ENCODE results near the gene ITPKC. TPM values are rescaled to one million over a fixed set of nuclear protein-coding genes. Genes with fewer than 3 reads are reported as not detected.

The ITPKC gene
- polyA plus RNA-seq, 1 experiment, result 8.9 TPM

DNA sequence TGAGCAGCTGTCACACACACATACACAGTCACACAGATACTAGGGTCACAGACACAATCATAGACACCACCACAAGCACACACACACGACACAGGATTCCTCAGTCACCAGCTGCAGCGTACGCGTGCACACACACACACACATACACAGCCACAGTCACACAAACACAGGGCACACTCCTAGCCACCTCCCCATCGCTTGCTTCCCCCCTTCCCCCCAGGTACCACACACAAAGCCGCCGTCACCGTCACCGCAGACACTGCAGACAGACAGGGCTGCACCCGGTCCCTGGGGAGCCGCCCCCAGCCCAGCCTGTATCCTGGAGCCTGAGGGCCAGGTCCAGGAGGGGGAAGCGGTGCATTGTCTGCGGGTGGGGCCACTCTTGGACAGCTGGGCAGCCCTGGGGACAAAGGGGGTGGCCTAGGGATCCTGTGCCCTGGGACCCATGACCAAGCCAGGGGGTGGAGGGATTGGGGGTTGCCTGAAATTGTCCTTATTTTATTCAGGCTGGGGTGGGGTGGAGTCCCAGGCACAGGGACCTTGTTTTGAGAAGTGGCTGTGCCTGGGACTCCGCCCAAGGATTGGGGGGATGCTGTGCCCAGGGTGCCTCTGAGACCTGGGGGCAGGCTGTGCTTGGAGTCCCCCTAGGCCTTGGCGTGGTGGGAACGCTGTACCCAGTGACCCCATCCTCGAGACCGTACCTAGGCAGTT, 27.4 kb upstream of the ITPKC start:
- TF ChIP-seq CTCF (IDR thresholded peaks at IDR 0.05; ENCODE audit: low read depth, low read length), result no peak
- Histone ChIP-seq H3K9me3 (ENCODE audit: control insufficient read depth, insufficient read depth, low read length) (no peaks in the 10 kb centered on the region; the same call in 1 of the 2 replicates), H3K27ac (ENCODE audit: low read depth, low read length) (peak overlapping the region; percentile 39), H3K27me3 (ENCODE audit: control insufficient read depth, insufficient read depth, low read length) (no peaks in the 10 kb centered on the region), H3K4me3 (ENCODE audit: low read depth, low read length) (peak overlapping the region; percentile 95)
- no peak for DNase-seq (ENCODE audit: low read depth, low spot score)
- POLR2A ChIA-PET, result interaction anchor here (1.6 kb wide), 1 partner anchor 26 kb away, joined by 5 read pairs; no protein-coding TSS in a partner anchor
- CTCF ChIA-PET, result no interaction called here

DNA sequence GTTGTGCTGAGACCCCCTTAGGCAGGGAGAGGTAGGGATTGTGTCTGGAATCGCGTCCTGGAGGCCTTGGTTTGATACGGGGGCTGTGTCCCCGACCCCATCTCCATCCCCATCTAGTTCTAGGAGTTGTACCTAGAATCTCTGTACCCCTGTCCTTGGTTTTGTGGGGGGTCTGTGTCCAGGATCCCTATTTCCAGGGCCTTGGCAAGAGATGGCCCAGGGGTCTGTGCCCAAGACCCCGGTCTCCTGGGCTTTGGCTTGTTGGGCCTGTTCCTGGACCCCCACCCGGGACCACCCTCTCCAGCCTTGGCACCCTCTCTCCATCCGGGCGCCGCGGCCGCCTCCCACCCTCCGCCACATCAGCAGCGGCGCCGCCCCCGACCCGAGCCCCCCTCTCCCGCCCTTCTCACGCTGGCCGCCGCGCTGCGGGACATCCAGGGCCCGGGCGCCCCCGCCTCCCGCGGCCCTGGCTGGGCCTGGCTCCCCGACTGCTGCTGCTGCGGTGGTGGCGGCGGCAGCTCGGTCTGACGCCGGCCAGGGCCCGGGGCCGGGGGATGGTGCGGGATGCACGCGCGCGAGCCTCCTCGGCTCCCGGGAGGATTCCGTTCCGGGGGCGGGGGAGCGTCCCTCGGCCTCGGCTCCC, 26.7 kb upstream of the ITPKC start, which contains the start of gene NUMBL:
TSS of gene NUMBL (minus strand) at position 602 of the 643 bp plus-strand sequence. CDS start at position 434, 168 bp downstream.
- POLR2A ChIA-PET, result interaction anchor here (0.6 to 2.1 kb wide), 9 partner anchors 9 to 406 kb away, joined by 3 to 17 read pairs (median 4); partner anchors contain the start of genes ACTMAP, COQ8B, ITPKC and RAB4B

GRCh38 chr19:40690693-40691420, 26.1 kb upstream of the ITPKC start:
- no peaks in the 10 kb centered on the region for H3K27me3 ChIP-seq (ENCODE audit: control insufficient read depth, insufficient read depth, low read length)
- peak overlapping the region; percentile 95 for H3K4me3 ChIP-seq (ENCODE audit: low read depth, low read length)
- DNase-seq (ENCODE audit: low read depth, low spot score), result peak; percentile 78
- H3K27ac ChIP-seq (ENCODE audit: low read depth, low read length), result peak overlapping the region; percentile 96
- ChIA-PET CTCF (interaction anchor here (0.6 to 0.9 kb wide), 3 partner anchors 12 to 107 kb away, joined by 3 to 6 read pairs (median 4); no protein-coding TSS in a partner anchor), POLR2A (interaction anchor here (0.6 to 2.1 kb wide), 11 partner anchors 8 to 495 kb away, joined by 3 to 17 read pairs (median 3); partner anchors contain the start of genes ACTMAP, COQ8B, ITPKC and RAB4B)
- no peak for TF ChIP-seq CTCF (IDR thresholded peaks at IDR 0.05; ENCODE audit: low read depth, low read length)
- no peaks in the 10 kb centered on the region; the same call in 1 of the 2 replicates for H3K9me3 ChIP-seq (ENCODE audit: control insufficient read depth, insufficient read depth, low read length)

More for the DNA sequence above, 26.7 kb upstream of the ITPKC start, which contains the start of gene NUMBL:
- Histone ChIP-seq H3K27ac (ENCODE audit: low read depth, low read length) (peak within 1 kb of the TSS; percentile 96), H3K27me3 (ENCODE audit: control insufficient read depth, insufficient read depth, low read length) (no peaks in the 10 kb centered on the region), H3K4me3 (ENCODE audit: low read depth, low read length) (peak within 1 kb of the TSS; percentile 95), H3K9me3 (ENCODE audit: control insufficient read depth, insufficient read depth, low read length) (no peaks in the 10 kb centered on the region; the same call in 1 of the 2 replicates)
- CTCF ChIA-PET, result interaction anchor here (0.6 kb wide), 1 partner anchor 44 kb away, joined by 6 read pairs; no protein-coding TSS in a partner anchor
- no peak for TF ChIP-seq CTCF (IDR thresholded peaks at IDR 0.05; ENCODE audit: low read depth, low read length)
- no peak for DNase-seq (ENCODE audit: low read depth, low spot score)

DNA sequence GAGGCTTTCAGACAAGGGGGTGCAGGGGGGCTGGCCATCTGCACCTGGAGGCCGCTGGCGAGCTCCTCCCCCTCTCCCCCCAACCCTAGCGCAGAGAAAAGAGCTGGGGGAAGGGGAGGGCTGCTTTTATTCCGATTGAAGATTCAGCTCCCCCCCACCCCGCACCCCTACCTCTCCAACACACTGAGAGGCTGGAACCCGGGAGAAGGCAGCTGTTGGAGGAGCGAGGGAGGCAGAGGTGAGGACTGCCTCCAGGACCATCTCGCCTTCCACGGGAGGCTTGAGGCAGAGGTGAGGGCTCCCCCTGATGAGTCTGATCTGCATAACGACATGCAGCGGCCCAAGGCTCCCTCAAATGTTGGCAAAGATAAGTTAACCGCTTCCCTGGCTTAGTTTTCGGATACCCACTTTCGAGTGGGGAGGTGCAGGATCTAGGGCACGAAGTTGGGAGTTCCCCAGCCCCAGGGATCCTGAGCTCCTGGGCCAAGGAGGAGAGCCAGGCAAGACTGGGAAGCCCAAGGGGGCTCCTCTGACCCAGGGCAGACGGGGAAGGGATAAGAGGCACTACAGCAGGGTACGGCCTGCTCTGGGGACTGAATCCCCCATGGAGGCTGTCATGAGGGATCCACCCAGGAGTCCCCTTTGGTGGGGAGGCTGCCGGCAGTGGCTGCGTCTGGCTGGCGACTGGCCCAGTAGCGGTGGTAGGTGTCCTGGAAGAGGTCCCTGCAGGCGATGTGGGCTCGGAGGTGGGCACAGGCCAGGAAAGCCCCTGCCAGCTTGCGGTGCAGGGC, 25.3 kb upstream of the ITPKC start:
- H3K4me3 ChIP-seq (ENCODE audit: low read depth, low read length), result peak overlapping the region; percentile 60; the same call in 1 of the 2 replicates
- no peak for DNase-seq (ENCODE audit: low read depth, low spot score)
- no peaks in the 10 kb centered on the region for H3K27me3 ChIP-seq (ENCODE audit: control insufficient read depth, insufficient read depth, low read length)
- ChIA-PET CTCF (interaction anchor here (0.7 to 0.9 kb wide), 2 partner anchors 11 to 107 kb away, joined by 3 to 4 read pairs; no protein-coding TSS in a partner anchor), POLR2A (interaction anchor here (0.7 to 2.1 kb wide), 7 partner anchors 25 to 494 kb away, joined by 3 to 17 read pairs (median 8); partner anchors contain the start of genes ACTMAP, COQ8B, ITPKC and RAB4B)
- H3K9me3 ChIP-seq (ENCODE audit: control insufficient read depth, insufficient read depth, low read length), result no peaks in the 10 kb centered on the region; the same call in 1 of the 2 replicates
- TF ChIP-seq CTCF (IDR thresholded peaks at IDR 0.05; ENCODE audit: low read depth, low read length), result no peak
- H3K27ac ChIP-seq (ENCODE audit: low read depth, low read length), result peak overlapping the region; percentile 96

Measured in AG04450 (cell line).